GM18951 (cell line): ENCODE results near the gene CDH16.

Source experiments
- POLR2A ChIP-seq: IDR thresholded peaks from 4 replicates; pipeline ENCODE4 v1.6.1; 2011; ENCODE audit warnings: mild to moderate bottlenecking; ENCODE audit not compliant: insufficient read length, insufficient read depth; ENCODE audit errors: extremely low read depth
- in situ Hi-C: fragments of 300-500 bp; cut with MboI; formaldehyde crosslinking; loops from one replicate; pipeline ENCODE4 v1.12.0; 2022; ENCODE audit warnings: low sequenced_read_pairs, mixed read lengths, inconsistent platforms; ENCODE audit not compliant: unreplicated experiment

CDH16 gene

GRCh38 chr16:66886914-66887313, 31.8 kb downstream of the CDH16 start:
- in situ Hi-C loops = no loop called here
- TF ChIP-seq POLR2A = no peak

GRCh38 chr16:66886321-66886720, 32.4 kb downstream of the CDH16 start:
- in situ Hi-C loops = no loop called here

GRCh38 chr16:66885491-66885890, 33.2 kb downstream of the CDH16 start:
- in situ Hi-C loops = no loop called here
- no peak for TF ChIP-seq POLR2A

More at GRCh38 chr16:66886321-66886720, 32.4 kb downstream of the CDH16 start:
- TF ChIP-seq POLR2A = no peak

- in situ Hi-C loops = no loop called here
- no peak for TF ChIP-seq POLR2A
These were observed 36.0 kb downstream of the CDH16 start for GRCh38 chr16:66882702-66883101.

- TF ChIP-seq POLR2A = no peak
- in situ Hi-C loops = no loop called here
These were observed 36.6 kb downstream of the CDH16 start for GRCh38 chr16:66881964-66882508.

- TF ChIP-seq POLR2A = no peak
- in situ Hi-C loops = no loop called here
These were observed 37.1 kb downstream of the CDH16 start for GRCh38 chr16:66881560-66881959.

GRCh38 chr16:66881014-66881417, 37.7 kb downstream of the CDH16 start:
- no peak for TF ChIP-seq POLR2A
- in situ Hi-C loops = no loop called here

GRCh38 chr16:66880288-66881013, 38.2 kb downstream of the CDH16 start, which contains the start of gene PDP2:
PDP2 (plus strand) TSS chr16:66880515; CDS start chr16:66884285, 3,770 bp downstream.
- TF ChIP-seq POLR2A = peak; percentile 68

GRCh38 chr16:66878067-66878466, 40.6 kb downstream of the CDH16 start:
- in situ Hi-C loops = no loop called here
- TF ChIP-seq POLR2A = no peak

More at GRCh38 chr16:66880288-66881013, 38.2 kb downstream of the CDH16 start, which contains the start of gene PDP2:
- in situ Hi-C loops = no loop called here

GRCh38 chr16:66874079-66874775, 44.5 kb downstream of the CDH16 start:
- in situ Hi-C loops = loop anchor here (25.0 kb wide), 1 partner anchor 462 kb away; no protein-coding TSS in a partner anchor
- no peak for TF ChIP-seq POLR2A

GRCh38 chr16:66873685-66874055, 45.0 kb downstream of the CDH16 start:
- in situ Hi-C loops = loop anchor here (25.0 kb wide), 1 partner anchor 461 kb away; no protein-coding TSS in a partner anchor
- no peak for TF ChIP-seq POLR2A

GRCh38 chr16:66872943-66873684, 45.6 kb downstream of the CDH16 start:
- in situ Hi-C loops = loop anchor here (25.0 kb wide), 1 partner anchor 461 kb away; no protein-coding TSS in a partner anchor
- peak; percentile 43 for TF ChIP-seq POLR2A

GRCh38 chr16:66872559-66872942, 46.1 kb downstream of the CDH16 start:
- TF ChIP-seq POLR2A = no peak
- in situ Hi-C loops = loop anchor here (25.0 kb wide), 1 partner anchor 460 kb away; no protein-coding TSS in a partner anchor
